Loucy (cell line): ENCODE data around the gene RIC3.
A peak's percentile ranks its signal among the peaks of the same experiment; 100 is the strongest.

Source experiments
- H2AFZ ChIP-seq: fragments of 200-600 bp; sonication (generic); 2 replicates; pipeline ENCODE4 v1.6.0; 2016; ENCODE audit warnings: antibody characterized with exemption, mild to moderate bottlenecking, low read length, moderate library complexity
- H3F3A ChIP-seq: fragments of 200-600 bp; 2 replicates; pipeline ENCODE4 v1.6.0; 2016; ENCODE audit warnings: antibody characterized with exemption, low read depth, mild to moderate bottlenecking
- H3K27me3 ChIP-seq: fragments of 200-600 bp; sonication (generic); 2 replicates; pipeline ENCODE4 v1.6.1; 2014; ENCODE audit warnings: low read length, mild to moderate bottlenecking; ENCODE audit not compliant: insufficient read depth, poor library complexity, severe bottlenecking
- H3K36me3 ChIP-seq: fragments of 200-600 bp; sonication (generic); 2 replicates; pipeline ENCODE4 v1.6.1; 2016; ENCODE audit warnings: low read length; ENCODE audit not compliant: insufficient read depth
- H3K4me1 ChIP-seq: fragments of 200-600 bp; sonication (generic); 2 replicates; pipeline ENCODE4 v1.5.1; 2014; ENCODE audit warnings: low read length, mild to moderate bottlenecking; ENCODE audit not compliant: insufficient read depth, poor library complexity, severe bottlenecking
- H3K4me2 ChIP-seq: fragments of 200-600 bp; sonication (generic); 2 replicates; pipeline ENCODE4 v1.6.0; 2014; ENCODE audit warnings: antibody characterized with exemption, low read length, low read depth, mild to moderate bottlenecking; ENCODE audit not compliant: poor library complexity, severe bottlenecking
- H3K4me3 ChIP-seq: fragments of 200-600 bp; sonication (generic); 2 replicates; pipeline ENCODE4 v1.5.1; 2014; ENCODE audit warnings: low read length, mild to moderate bottlenecking, mixed read lengths; ENCODE audit not compliant: poor library complexity, severe bottlenecking
- H3K79me2 ChIP-seq: fragments of 200-600 bp; sonication (generic); 2 replicates; pipeline ENCODE4 v1.6.1; 2014; ENCODE audit warnings: low read length; ENCODE audit not compliant: insufficient read depth
- H3K9ac ChIP-seq: fragments of 200-600 bp; sonication (generic); 2 replicates; pipeline ENCODE4 v1.6.0; 2014; ENCODE audit warnings: mild to moderate bottlenecking, low read depth, low read length, moderate library complexity; ENCODE audit not compliant: poor library complexity, severe bottlenecking
- H3K9me2 ChIP-seq: fragments of 200-600 bp; sonication (generic); replicated peaks from 2 replicates; pipeline ENCODE4 v1.6.1; 2016; ENCODE audit warnings: low read depth, low read length, mixed read lengths
- H3K9me3 ChIP-seq: fragments of 200-600 bp; sonication (generic); 2 replicates; pipeline ENCODE4 v1.6.1; 2014; ENCODE audit warnings: mild to moderate bottlenecking, antibody characterized with exemption, low read length, low read depth; ENCODE audit not compliant: insufficient read depth
- H4K20me1 ChIP-seq: fragments of 200-600 bp; sonication (generic); 2 replicates; pipeline ENCODE4 v1.6.0; 2014; ENCODE audit warnings: antibody characterized with exemption, low read length, mild to moderate bottlenecking; ENCODE audit not compliant: insufficient read depth, poor library complexity, severe bottlenecking
- EZH2phosphoT487 ChIP-seq: fragments of 200-600 bp; IDR thresholded peaks from 2 replicates; pipeline ENCODE4 v1.6.1; 2018; ENCODE audit warnings: antibody characterized with exemption, mild to moderate bottlenecking, moderate library complexity, borderline replicate concordance
- TF ChIP-seq, protein P1 (sequence below): fragments of 200-600 bp; sonication (generic); conservative IDR thresholded peaks from 2 replicates; pipeline ENCODE4 v1.5.1; 2014; ENCODE audit warnings: mild to moderate bottlenecking, antibody characterized with exemption, low read length

Gene RIC3

GRCh38 chr11:8071616-8072581, 96.9 kb downstream of the RIC3 start:
- H3K27me3 ChIP-seq: no peaks in the 10 kb centered on the region
- no peaks in the 10 kb centered on the region for H3F3A ChIP-seq
- no peak overlapping the region for H2AFZ ChIP-seq
- H3K4me2 ChIP-seq: no peak overlapping the region
- no peaks in the 10 kb centered on the region for H3K36me3 ChIP-seq
- H4K20me1 ChIP-seq: no peaks in the 10 kb centered on the region
- H3K9me2 ChIP-seq: no peaks in the 10 kb centered on the region
- no peak overlapping the region for H3K4me3 ChIP-seq
- TF ChIP-seq EZH2phosphoT487: no peak
- TF ChIP-seq, protein P1, sequence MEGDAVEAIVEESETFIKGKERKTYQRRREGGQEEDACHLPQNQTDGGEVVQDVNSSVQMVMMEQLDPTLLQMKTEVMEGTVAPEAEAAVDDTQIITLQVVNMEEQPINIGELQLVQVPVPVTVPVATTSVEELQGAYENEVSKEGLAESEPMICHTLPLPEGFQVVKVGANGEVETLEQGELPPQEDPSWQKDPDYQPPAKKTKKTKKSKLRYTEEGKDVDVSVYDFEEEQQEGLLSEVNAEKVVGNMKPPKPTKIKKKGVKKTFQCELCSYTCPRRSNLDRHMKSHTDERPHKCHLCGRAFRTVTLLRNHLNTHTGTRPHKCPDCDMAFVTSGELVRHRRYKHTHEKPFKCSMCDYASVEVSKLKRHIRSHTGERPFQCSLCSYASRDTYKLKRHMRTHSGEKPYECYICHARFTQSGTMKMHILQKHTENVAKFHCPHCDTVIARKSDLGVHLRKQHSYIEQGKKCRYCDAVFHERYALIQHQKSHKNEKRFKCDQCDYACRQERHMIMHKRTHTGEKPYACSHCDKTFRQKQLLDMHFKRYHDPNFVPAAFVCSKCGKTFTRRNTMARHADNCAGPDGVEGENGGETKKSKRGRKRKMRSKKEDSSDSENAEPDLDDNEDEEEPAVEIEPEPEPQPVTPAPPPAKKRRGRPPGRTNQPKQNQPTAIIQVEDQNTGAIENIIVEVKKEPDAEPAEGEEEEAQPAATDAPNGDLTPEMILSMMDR: no peak
- H3K9ac ChIP-seq: no peak overlapping the region
- no peaks in the 10 kb centered on the region for H3K79me2 ChIP-seq
- H3K4me1 ChIP-seq: no peaks in the 10 kb centered on the region
- H3K9me3 ChIP-seq: no peaks in the 10 kb centered on the region

GRCh38 chr11:8070417-8071115, 98.3 kb downstream of the RIC3 start:
- H2AFZ ChIP-seq: no peak overlapping the region
- no peaks in the 10 kb centered on the region for H3K79me2 ChIP-seq
- H3K27me3 ChIP-seq: no peaks in the 10 kb centered on the region
- H4K20me1 ChIP-seq: no peaks in the 10 kb centered on the region
- no peak overlapping the region for H3K4me2 ChIP-seq
- H3F3A ChIP-seq: no peaks in the 10 kb centered on the region
- H3K9me2 ChIP-seq: no peaks in the 10 kb centered on the region
- no peak overlapping the region for H3K4me3 ChIP-seq
- H3K9ac ChIP-seq: no peak overlapping the region
- H3K4me1 ChIP-seq: no peaks in the 10 kb centered on the region
- no peaks in the 10 kb centered on the region for H3K36me3 ChIP-seq
- TF ChIP-seq EZH2phosphoT487: no peak
- TF ChIP-seq, protein P1: peak; percentile 60
- H3K9me3 ChIP-seq: no peaks in the 10 kb centered on the region

- Histone ChIP-seq H3F3A (no peaks in the 10 kb centered on the region), H3K27me3 (no peaks in the 10 kb centered on the region), H3K79me2 (no peaks in the 10 kb centered on the region), H4K20me1 (no peaks in the 10 kb centered on the region), H3K4me3 (no peak overlapping the region), H3K4me2 (no peak overlapping the region), H3K9me2 (no peaks in the 10 kb centered on the region), H3K9ac (no peak overlapping the region), H3K4me1 (no peaks in the 10 kb centered on the region), H3K36me3 (no peaks in the 10 kb centered on the region), H2AFZ (no peak overlapping the region), H3K9me3 (no peaks in the 10 kb centered on the region)
- TF ChIP-seq, protein P1: no peak
Observed at GRCh38 chr11:8069771-8070170, 99.1 kb downstream of the RIC3 start.
